Testis (tissue), 2 donors: ENCODE measurements around the gene INTS11.

ENCODE experiments used
- CTCF ChIP-seq, 3 experiments: fragments of 450-650 bp in 2 of 3; fragments of 200-600 bp in 1 of 3; sonication (generic) in 1 of 3; IDR thresholded peaks; one replicate each; pipeline ENCODE4 v1.5.1; 2016 to 2019; ENCODE audit warnings: antibody characterized with exemption in 3 of 3, mild to moderate bottlenecking in 2 of 3, moderate library complexity in 1 of 3
- POLR2A ChIP-seq: fragments of 450-650 bp; IDR thresholded peaks from one replicate; pipeline ENCODE4 v1.6.1; 2017; ENCODE audit warnings: antibody characterized with exemption, mild to moderate bottlenecking, moderate library complexity

GRCh38 chr1:1357871-1358432 lies 33.5 kb upstream of the INTS11 start:
- TF ChIP-seq CTCF (IDR thresholded peaks at IDR 0.05) (no peak), POLR2A (no peak)
